Mucosa of descending colon (tissue), 3 donors: Measurements from ENCODE around the gene ZRANB1. TPM values are rescaled to one million over a fixed set of nuclear protein-coding genes. Genes with fewer than 3 reads are reported as not detected.

Experiments
- ATAC-seq: fragments of 200-7000 bp; cut with Tn5 transposase; one replicate; pipeline ENCODE4 v1.9.1; 2020; ENCODE audit warnings: mild to moderate bottlenecking, moderate library complexity
- DNase-seq, 3 donors: peaks; one replicate each; pipeline ENCODE4 v3.0.0-alpha.2; 2020
- H3K36me3 ChIP-seq: fragments of 200-600 bp; one replicate; pipeline ENCODE4 v1.8.0; 2021; ENCODE audit warnings: low read depth, mild to moderate bottlenecking
- H3K4me1 ChIP-seq: fragments of 200-600 bp; one replicate; pipeline ENCODE4 v1.8.0; 2021; ENCODE audit warnings: low read depth, mild to moderate bottlenecking
- H3K4me3 ChIP-seq: fragments of 200-600 bp; one replicate; pipeline ENCODE4 v1.8.0; 2021; ENCODE audit warnings: mild to moderate bottlenecking
- H3K9me3 ChIP-seq: fragments of 200-600 bp; one replicate; pipeline ENCODE4 v1.8.0; 2021; ENCODE audit warnings: mild to moderate bottlenecking
- CTCF ChIP-seq: fragments of 200-600 bp; IDR thresholded peaks from one replicate; pipeline ENCODE4 v1.8.0; 2022; ENCODE audit warnings: antibody characterized with exemption, mild to moderate bottlenecking
- intact Hi-C, 2 donors: fragments of 100-400 bp; cut with DNase I in 1 of 2; cut with micrococcal nuclease in 1 of 2; formaldehyde crosslinking; loops; one replicate each; pipeline versions ENCODE4 v1.11.0 to v1.11.1; 2022; cut with DNase I, micrococcal nuclease
- total RNA-seq, 3 donors: library from RNA; stranded (reverse); fragmentation: NEBNext Ultra II Directional in 2 of 3; extraction: Animal tissue kit (Norgen Biotek cat#: 25700) in 2 of 3; gene quantifications; one replicate each; pipeline versions ENCODE4 v1.2.1 to v1.2.4, GENCODE V29; 2021 to 2023
- donor health status: DM: no; HTN: no; CAD: no; lungs with moderate emphysema.
- donor health status: DM: no; HTN: no; CAD: no.
- donor health status: DM: no; HTN: yes; CAD: no.

ZRANB1 gene
- total RNA-seq, 3 donors from 2014 or later: 9.9 to 31.4 (median 13.5) TPM

GRCh38 chr10:124957404-124957947 lies 15.6 kb downstream of the ZRANB1 start:
- intact Hi-C loops: no loop called here
- no peak for DNase-seq
- no peak for ATAC-seq
- H3K36me3 ChIP-seq: no peaks in the 10 kb centered on the region
- no peak for TF ChIP-seq CTCF
- H3K9me3 ChIP-seq: no peaks in the 10 kb centered on the region
- H3K4me1 ChIP-seq: peaks cover 2% of the 10 kb centered on the region
- H3K4me3 ChIP-seq: no peak overlapping the region

- intact Hi-C loops: no loop called here
- H3K9me3 ChIP-seq: no peaks in the 10 kb centered on the region
- ATAC-seq: no peak
These were observed 17.6 kb downstream of the ZRANB1 start for GRCh38 chr10:124959564-124959963.

GRCh38 chr10:124961248-124961570 lies 19.3 kb downstream of the ZRANB1 start:
- H3K4me1 ChIP-seq: peaks cover 2% of the 10 kb centered on the region
- intact Hi-C loops: no loop called here

More at GRCh38 chr10:124959564-124959963, 17.6 kb downstream of the ZRANB1 start:
- DNase-seq: no peak
- no peak overlapping the region for H3K4me3 ChIP-seq
- H3K4me1 ChIP-seq: peaks cover 2% of the 10 kb centered on the region
- no peak for TF ChIP-seq CTCF
- no peaks in the 10 kb centered on the region for H3K36me3 ChIP-seq

GRCh38 chr10:124962421-124962820 lies 20.5 kb downstream of the ZRANB1 start:
- no peaks in the 10 kb centered on the region for H3K36me3 ChIP-seq
- no peaks in the 10 kb centered on the region for H3K9me3 ChIP-seq
- no peak for DNase-seq
- intact Hi-C loops: no loop called here
- no peaks in the 10 kb centered on the region for H3K4me1 ChIP-seq
- no peak for ATAC-seq
- no peak overlapping the region for H3K4me3 ChIP-seq
- TF ChIP-seq CTCF: no peak

More at GRCh38 chr10:124961248-124961570, 19.3 kb downstream of the ZRANB1 start:
- ATAC-seq (no peak), DNase-seq (no peak)
- no peaks in the 10 kb centered on the region for H3K36me3 ChIP-seq
- no peak overlapping the region for H3K4me3 ChIP-seq
- TF ChIP-seq CTCF: no peak
- H3K9me3 ChIP-seq: no peaks in the 10 kb centered on the region

- Histone ChIP-seq H3K4me1 (no peaks in the 10 kb centered on the region), H3K4me3 (no peak overlapping the region), H3K36me3 (no peaks in the 10 kb centered on the region), H3K9me3 (no peaks in the 10 kb centered on the region)
- no peak for DNase-seq
- intact Hi-C loops: no loop called here
- no peak for ATAC-seq
- TF ChIP-seq CTCF: no peak
These were observed 22.2 kb downstream of the ZRANB1 start for GRCh38 chr10:124963866-124964720.
